GM12878 (cell line): Measurements from ENCODE around the gene SLC6A12. TPM values are rescaled to one million over a fixed set of nuclear protein-coding genes. Genes with fewer than 3 reads are reported as not detected.

Experiments used
- polyA plus RNA-seq, 11 experiments: library from polyadenylated mRNA; depleted of rRNA in 4 of 11; unstranded in 6 of 11; stranded (reverse) in 5 of 11; fragments of >200 nt; fragmentation: Nextera tagmentation in 4 of 11; fragmentation: Illumina TruSeq in 1 of 11; extraction: Ambion mirVana in 4 of 11; extraction: Trizol in 1 of 11; gene quantifications; 1 replicate in 1 of 11; 2 replicates in 10 of 11; pipeline versions ENCODE4 v1.2.1 to v1.2.3, GENCODE V29; 2011 to 2016; ENCODE audit warnings: inconsistent platforms in 2 of 11, missing spikeins in 2 of 11, low read depth in 1 of 11
- total RNA-seq, 4 experiments: library from RNA; depleted of rRNA in 3 of 4; stranded (reverse); fragments of >200 nt in 3 of 4; fragmentation: Illumina TruSeq in 1 of 4; extraction: Trizol in 1 of 4; gene quantifications; 2 replicates each; pipeline versions ENCODE4 v1.2.1 to v1.2.3, GENCODE V29; 2013 to 2021
- TF ChIP-seq, protein P1 (sequence below): IDR thresholded peaks from 2 replicates; pipeline ENCODE4 v1.6.1; 2012; ENCODE audit warnings: improper control_type of control experiment, low read depth, low read length; ENCODE audit not compliant: insufficient replicate concordance
- TF ChIP-seq, protein P2 (sequence below): IDR thresholded peaks from 2 replicates; pipeline ENCODE4 v1.6.1; 2012; ENCODE audit warnings: low read depth, low read length, improper control_type of control experiment
- TF ChIP-seq, protein P3 (sequence below): fragments of 450-650 bp; formaldehyde crosslinking; IDR thresholded peaks from 2 replicates; pipeline ENCODE4 v1.4.0; 2020; ENCODE audit warnings: mild to moderate bottlenecking, moderate library complexity

Gene SLC6A12
- total and polyA plus RNA-seq, 10 of the 15 experiments (the other 5 are each of a cell fraction or from before 2014, with no cell fraction given): 0.06 to 0.11 (median 0.07) TPM; not detected in 7

DNA sequence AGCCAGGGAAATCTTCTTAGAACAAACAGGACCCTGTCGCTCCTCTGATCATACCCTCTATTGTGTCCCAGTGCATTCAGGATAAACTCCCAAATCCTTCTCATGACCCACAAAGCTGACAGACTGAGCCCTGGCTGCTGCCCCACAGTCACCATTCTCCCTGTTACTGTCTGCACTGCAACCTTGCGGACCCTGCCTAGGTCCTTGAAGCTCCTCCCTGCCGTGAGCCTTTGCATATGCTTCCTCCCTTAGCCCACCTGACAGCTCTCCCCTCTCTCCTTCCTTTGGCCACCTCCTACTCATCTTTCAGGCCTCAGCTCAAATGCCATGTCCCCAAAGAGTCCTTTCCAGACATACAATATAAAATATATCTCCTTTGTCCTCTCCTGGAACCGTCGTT, 62.4 kb downstream of the SLC6A12 start (continued):
- TF ChIP-seq, protein P1, sequence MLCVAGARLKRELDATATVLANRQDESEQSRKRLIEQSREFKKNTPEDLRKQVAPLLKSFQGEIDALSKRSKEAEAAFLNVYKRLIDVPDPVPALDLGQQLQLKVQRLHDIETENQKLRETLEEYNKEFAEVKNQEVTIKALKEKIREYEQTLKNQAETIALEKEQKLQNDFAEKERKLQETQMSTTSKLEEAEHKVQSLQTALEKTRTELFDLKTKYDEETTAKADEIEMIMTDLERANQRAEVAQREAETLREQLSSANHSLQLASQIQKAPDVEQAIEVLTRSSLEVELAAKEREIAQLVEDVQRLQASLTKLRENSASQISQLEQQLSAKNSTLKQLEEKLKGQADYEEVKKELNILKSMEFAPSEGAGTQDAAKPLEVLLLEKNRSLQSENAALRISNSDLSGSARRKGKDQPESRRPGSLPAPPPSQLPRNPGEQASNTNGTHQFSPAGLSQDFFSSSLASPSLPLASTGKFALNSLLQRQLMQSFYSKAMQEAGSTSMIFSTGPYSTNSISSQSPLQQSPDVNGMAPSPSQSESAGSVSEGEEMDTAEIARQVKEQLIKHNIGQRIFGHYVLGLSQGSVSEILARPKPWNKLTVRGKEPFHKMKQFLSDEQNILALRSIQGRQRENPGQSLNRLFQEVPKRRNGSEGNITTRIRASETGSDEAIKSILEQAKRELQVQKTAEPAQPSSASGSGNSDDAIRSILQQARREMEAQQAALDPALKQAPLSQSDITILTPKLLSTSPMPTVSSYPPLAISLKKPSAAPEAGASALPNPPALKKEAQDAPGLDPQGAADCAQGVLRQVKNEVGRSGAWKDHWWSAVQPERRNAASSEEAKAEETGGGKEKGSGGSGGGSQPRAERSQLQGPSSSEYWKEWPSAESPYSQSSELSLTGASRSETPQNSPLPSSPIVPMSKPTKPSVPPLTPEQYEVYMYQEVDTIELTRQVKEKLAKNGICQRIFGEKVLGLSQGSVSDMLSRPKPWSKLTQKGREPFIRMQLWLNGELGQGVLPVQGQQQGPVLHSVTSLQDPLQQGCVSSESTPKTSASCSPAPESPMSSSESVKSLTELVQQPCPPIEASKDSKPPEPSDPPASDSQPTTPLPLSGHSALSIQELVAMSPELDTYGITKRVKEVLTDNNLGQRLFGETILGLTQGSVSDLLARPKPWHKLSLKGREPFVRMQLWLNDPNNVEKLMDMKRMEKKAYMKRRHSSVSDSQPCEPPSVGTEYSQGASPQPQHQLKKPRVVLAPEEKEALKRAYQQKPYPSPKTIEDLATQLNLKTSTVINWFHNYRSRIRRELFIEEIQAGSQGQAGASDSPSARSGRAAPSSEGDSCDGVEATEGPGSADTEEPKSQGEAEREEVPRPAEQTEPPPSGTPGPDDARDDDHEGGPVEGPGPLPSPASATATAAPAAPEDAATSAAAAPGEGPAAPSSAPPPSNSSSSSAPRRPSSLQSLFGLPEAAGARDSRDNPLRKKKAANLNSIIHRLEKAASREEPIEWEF: no peak
- TF ChIP-seq, protein P2, sequence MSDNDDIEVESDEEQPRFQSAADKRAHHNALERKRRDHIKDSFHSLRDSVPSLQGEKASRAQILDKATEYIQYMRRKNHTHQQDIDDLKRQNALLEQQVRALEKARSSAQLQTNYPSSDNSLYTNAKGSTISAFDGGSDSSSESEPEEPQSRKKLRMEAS: no peak
- TF ChIP-seq, protein P3, sequence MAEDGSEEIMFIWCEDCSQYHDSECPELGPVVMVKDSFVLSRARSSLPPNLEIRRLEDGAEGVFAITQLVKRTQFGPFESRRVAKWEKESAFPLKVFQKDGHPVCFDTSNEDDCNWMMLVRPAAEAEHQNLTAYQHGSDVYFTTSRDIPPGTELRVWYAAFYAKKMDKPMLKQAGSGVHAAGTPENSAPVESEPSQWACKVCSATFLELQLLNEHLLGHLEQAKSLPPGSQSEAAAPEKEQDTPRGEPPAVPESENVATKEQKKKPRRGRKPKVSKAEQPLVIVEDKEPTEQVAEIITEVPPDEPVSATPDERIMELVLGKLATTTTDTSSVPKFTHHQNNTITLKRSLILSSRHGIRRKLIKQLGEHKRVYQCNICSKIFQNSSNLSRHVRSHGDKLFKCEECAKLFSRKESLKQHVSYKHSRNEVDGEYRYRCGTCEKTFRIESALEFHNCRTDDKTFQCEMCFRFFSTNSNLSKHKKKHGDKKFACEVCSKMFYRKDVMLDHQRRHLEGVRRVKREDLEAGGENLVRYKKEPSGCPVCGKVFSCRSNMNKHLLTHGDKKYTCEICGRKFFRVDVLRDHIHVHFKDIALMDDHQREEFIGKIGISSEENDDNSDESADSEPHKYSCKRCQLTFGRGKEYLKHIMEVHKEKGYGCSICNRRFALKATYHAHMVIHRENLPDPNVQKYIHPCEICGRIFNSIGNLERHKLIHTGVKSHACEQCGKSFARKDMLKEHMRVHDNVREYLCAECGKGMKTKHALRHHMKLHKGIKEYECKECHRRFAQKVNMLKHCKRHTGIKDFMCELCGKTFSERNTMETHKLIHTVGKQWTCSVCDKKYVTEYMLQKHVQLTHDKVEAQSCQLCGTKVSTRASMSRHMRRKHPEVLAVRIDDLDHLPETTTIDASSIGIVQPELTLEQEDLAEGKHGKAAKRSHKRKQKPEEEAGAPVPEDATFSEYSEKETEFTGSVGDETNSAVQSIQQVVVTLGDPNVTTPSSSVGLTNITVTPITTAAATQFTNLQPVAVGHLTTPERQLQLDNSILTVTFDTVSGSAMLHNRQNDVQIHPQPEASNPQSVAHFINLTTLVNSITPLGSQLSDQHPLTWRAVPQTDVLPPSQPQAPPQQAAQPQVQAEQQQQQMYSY (CRISPR knock-in tag): no peak
